GM23248 (cell line): ENCODE data around the gene TMEM43. TPM values are rescaled to one million over a fixed set of nuclear protein-coding genes. Genes with fewer than 3 reads are reported as not detected.

Experiments used
- DNase-seq: peaks from one replicate; pipeline ENCODE4 v3.0.0-alpha.2; 2015
- H2AFZ ChIP-seq: fragments of 200-600 bp; sonication (generic); 2 replicates; pipeline ENCODE4 v1.6.1; 2016; ENCODE audit warnings: antibody characterized with exemption
- H3F3A ChIP-seq: fragments of 200-600 bp; sonication (generic); 2 replicates; pipeline ENCODE4 v1.6.1; 2016; ENCODE audit warnings: mild to moderate bottlenecking, antibody characterized with exemption, mixed run types; ENCODE audit not compliant: insufficient read depth
- H3K27ac ChIP-seq: fragments of 200-600 bp; sonication (generic); 2 replicates; pipeline ENCODE4 v1.5.1; 2016; ENCODE audit warnings: mild to moderate bottlenecking
- H3K27me3 ChIP-seq: fragments of 200-600 bp; sonication (generic); replicated peaks from 2 replicates; pipeline ENCODE4 v1.6.1; 2016; ENCODE audit warnings: mild to moderate bottlenecking; ENCODE audit not compliant: insufficient read depth
- H3K36me3 ChIP-seq: fragments of 200-600 bp; sonication (generic); 2 replicates; pipeline ENCODE4 v1.6.1; 2016; ENCODE audit warnings: low read depth, mild to moderate bottlenecking
- H3K4me1 ChIP-seq: fragments of 200-600 bp; sonication (generic); 2 replicates; pipeline ENCODE4 v1.6.1; 2016; ENCODE audit warnings: mild to moderate bottlenecking; ENCODE audit not compliant: insufficient read depth
- H3K4me2 ChIP-seq: fragments of 200-600 bp; sonication (generic); one replicate; pipeline ENCODE4 v1.6.1; 2016; ENCODE audit warnings: mild to moderate bottlenecking; ENCODE audit not compliant: unreplicated experiment
- H3K4me3 ChIP-seq: fragments of 200-600 bp; sonication (generic); 2 replicates; pipeline ENCODE4 v1.5.1; 2016; ENCODE audit warnings: mild to moderate bottlenecking
- H3K79me2 ChIP-seq: fragments of 200-600 bp; sonication (generic); 2 replicates; pipeline ENCODE4 v1.6.1; 2016; ENCODE audit warnings: mild to moderate bottlenecking; ENCODE audit not compliant: insufficient read depth
- H3K9ac ChIP-seq: fragments of 200-600 bp; sonication (generic); 2 replicates; pipeline ENCODE4 v1.6.1; 2016; ENCODE audit warnings: mild to moderate bottlenecking
- H3K9me2 ChIP-seq: fragments of 200-600 bp; sonication (generic); 2 replicates; pipeline ENCODE4 v1.6.1; 2016; ENCODE audit warnings: mixed run types, mild to moderate bottlenecking, moderate library complexity; ENCODE audit not compliant: insufficient read depth
- H3K9me3 ChIP-seq: fragments of 200-600 bp; sonication (generic); one replicate; pipeline ENCODE4 v1.6.1; 2017; ENCODE audit warnings: low read depth
- H4K20me1 ChIP-seq: fragments of 200-600 bp; sonication (generic); 2 replicates; pipeline ENCODE4 v1.6.0; 2016; ENCODE audit not compliant: insufficient read depth
- EZH2 ChIP-seq: fragments of 200-600 bp; sonication (generic); IDR thresholded peaks from 2 replicates; pipeline ENCODE4 v1.6.1; 2018; ENCODE audit warnings: antibody characterized with exemption, mild to moderate bottlenecking; ENCODE audit not compliant: insufficient read depth, poor library complexity, severe bottlenecking
- EZH2phosphoT487 ChIP-seq: fragments of 200-600 bp; sonication (generic); IDR thresholded peaks from 2 replicates; pipeline ENCODE4 v1.6.1; 2018; ENCODE audit warnings: antibody characterized with exemption, moderate library complexity, mild to moderate bottlenecking, low read depth; ENCODE audit not compliant: insufficient read depth
- WGBS, 2 experiments: methylation state at CpG; one replicate each; pipeline ENCODE4 v1.1.6; 2015 to 2017; ENCODE audit warnings: low lambda C conversion rate in 2 of 2, low coverage in 1 of 2; ENCODE audit errors: missing lambda C conversion rate in 2 of 2; 5-methylcytosine and 5-hydroxymethylcytosine counted together
- in situ Hi-C: fragments of 300-500 bp; cut with MboI; formaldehyde crosslinking; loops from 2 replicates; pipeline ENCODE4 v1.15.0; 2020
- polyA plus RNA-seq: library from polyadenylated mRNA; unstranded; fragments of >200 nt; fragmentation: Nextera tagmentation; extraction: Ambion mirVana; gene quantifications from 2 replicates; pipeline ENCODE4 v1.2.1, GENCODE V29; 2016
- total RNA-seq: library from RNA; depleted of rRNA; stranded (reverse); fragments of >200 nt; shearing (Covaris generic); gene quantifications from 2 replicates; pipeline ENCODE4 v1.2.3, GENCODE V29; 2014

TMEM43 gene
- total and polyA plus RNA-seq, 2 experiments from 2014 or later = 145 to 203 TPM

DNA sequence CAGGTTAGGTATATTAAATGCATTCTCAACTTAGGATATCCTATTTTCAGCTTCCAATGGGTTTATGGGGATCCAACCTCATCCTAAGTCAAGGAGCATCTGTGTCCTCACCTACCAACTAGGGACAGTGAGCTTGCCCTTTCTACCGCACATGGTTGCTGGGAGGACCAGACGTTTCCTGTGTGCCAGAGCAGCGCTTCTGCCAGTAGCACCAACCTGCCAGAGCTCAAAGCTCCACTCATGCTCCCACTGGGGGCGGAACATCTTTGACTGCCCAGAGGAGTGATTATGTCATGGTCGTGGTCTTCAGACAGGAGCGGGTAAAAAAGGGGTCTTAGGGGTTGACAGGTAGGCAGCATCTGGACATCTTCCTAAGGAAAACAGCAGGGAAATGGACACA is 28.8 kb downstream of the TMEM43 start:
- 83 to 85% methylated on average over 6 of the region's 6 CpGs for WGBS, 2 experiments
- Histone ChIP-seq H3K9me2 (no peaks in the 10 kb centered on the region), H3F3A (peaks cover 4% of the 10 kb centered on the region; the same call in 1 of the 2 replicates), H3K4me2 (no peak overlapping the region), H3K27me3 (no peaks in the 10 kb centered on the region), H3K4me3 (no peak overlapping the region), H4K20me1 (no peaks in the 10 kb centered on the region), H3K4me1 (no peaks in the 10 kb centered on the region), H3K79me2 (peaks cover 51% of the 10 kb centered on the region), H3K27ac (no peak overlapping the region), H2AFZ (no peak overlapping the region), H3K9me3 (no peaks in the 10 kb centered on the region), H3K9ac (no peak overlapping the region), H3K36me3 (peaks cover 51% of the 10 kb centered on the region)
- TF ChIP-seq EZH2 (no peak), EZH2phosphoT487 (no peak)
- in situ Hi-C loops = no loop called here
- no peak for DNase-seq

DNA sequence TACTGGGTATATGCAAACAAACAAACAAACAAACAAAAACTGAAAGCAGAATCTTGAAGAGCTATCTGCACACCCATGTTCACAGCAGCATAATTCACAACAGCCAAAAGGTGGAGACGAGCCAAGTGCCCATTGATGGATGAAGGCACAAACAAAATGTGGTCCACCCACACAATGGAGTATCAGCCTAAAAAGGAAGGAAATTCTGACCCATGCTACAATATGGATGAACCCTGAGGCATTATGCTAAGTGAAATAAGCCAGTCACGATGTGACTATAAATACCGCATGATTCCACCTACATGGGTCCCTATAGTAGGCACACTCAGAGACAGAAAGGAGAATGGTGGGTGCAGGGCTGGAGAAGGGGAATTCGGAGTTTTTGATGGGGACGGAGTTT is 29.4 kb downstream of the TMEM43 start:
- Histone ChIP-seq H3K4me2 (no peak overlapping the region), H3K9ac (no peak overlapping the region), H3K27me3 (no peaks in the 10 kb centered on the region), H3K4me3 (no peak overlapping the region), H3K27ac (no peak overlapping the region), H4K20me1 (no peaks in the 10 kb centered on the region), H3K4me1 (no peaks in the 10 kb centered on the region), H3K9me2 (no peaks in the 10 kb centered on the region), H3K9me3 (no peaks in the 10 kb centered on the region), H3F3A (peaks cover 4% of the 10 kb centered on the region; the same call in 1 of the 2 replicates), H2AFZ (no peak overlapping the region), H3K79me2 (peaks cover 57% of the 10 kb centered on the region), H3K36me3 (peaks cover 57% of the 10 kb centered on the region)
- TF ChIP-seq EZH2phosphoT487 (no peak), EZH2 (no peak)
- WGBS, 2 experiments = 93 to 94% methylated on average over 5 of the region's 5 CpGs
- in situ Hi-C loops = no loop called here
- no peak for DNase-seq

DNA sequence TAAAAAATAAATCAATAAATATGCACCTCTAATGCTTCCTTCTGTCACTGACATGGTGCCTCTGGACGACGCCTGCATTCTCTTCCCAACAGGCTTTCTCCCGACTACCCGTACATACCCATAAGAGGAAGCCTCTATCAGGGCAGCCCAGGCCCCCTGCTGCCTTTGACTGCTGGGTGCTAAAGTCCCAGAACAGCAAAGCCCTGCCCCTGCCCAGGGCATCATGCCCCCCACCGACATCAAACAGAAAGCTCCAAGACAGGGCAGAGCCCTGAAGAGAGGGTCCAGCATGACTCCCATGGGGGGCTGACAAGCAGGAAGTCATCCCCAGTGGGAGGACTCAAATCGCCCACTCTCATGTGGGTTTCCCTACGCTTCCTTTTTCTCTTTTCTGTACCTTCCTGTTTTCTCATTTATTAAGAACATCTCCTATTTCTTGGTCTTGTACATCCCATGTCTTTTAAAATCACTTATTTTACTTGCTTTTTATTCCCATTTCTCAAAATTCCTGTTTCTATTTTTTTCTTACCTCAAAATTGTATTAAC is 30.1 kb downstream of the TMEM43 start:
- Histone ChIP-seq H3K79me2 (peaks cover 63% of the 10 kb centered on the region), H3F3A (peaks cover 4% of the 10 kb centered on the region; the same call in 1 of the 2 replicates), H3K36me3 (peaks cover 64% of the 10 kb centered on the region), H3K4me3 (no peak overlapping the region), H3K4me2 (no peak overlapping the region), H4K20me1 (no peaks in the 10 kb centered on the region), H3K27ac (no peak overlapping the region), H3K4me1 (no peaks in the 10 kb centered on the region), H2AFZ (no peak overlapping the region), H3K9me2 (no peaks in the 10 kb centered on the region), H3K27me3 (no peaks in the 10 kb centered on the region), H3K9me3 (no peaks in the 10 kb centered on the region), H3K9ac (no peak overlapping the region)
- 87 to 91% methylated on average over 7 of the region's 7 CpGs for WGBS, 2 experiments
- in situ Hi-C loops = no loop called here
- DNase-seq = no peak
- no peak for TF ChIP-seq EZH2
- TF ChIP-seq EZH2phosphoT487 = no peak

DNA sequence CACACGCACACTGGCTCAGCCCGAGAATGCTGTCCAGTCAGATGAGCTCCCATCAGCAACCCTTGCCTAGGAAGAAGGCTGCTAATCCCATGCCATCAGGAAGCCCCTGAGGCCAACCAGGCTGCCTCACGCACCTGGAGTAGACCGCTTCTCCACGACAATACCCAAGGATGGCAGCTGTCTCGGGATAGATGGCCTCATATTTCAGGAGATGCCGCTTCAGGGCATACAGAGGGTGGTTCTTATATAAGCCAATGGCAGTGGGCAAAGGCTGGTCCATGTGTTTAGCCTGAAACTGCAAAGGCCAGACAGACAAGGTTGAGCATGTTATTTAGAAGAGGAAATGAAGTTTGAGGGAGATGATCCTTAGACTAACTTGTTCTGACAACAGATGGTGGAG is 31.3 kb downstream of the TMEM43 start:
- TF ChIP-seq EZH2 (no peak), EZH2phosphoT487 (no peak)
- WGBS, 2 experiments = 94 to 96% methylated on average over 7 of the region's 7 CpGs
- Histone ChIP-seq H3K4me2 (no peak overlapping the region), H4K20me1 (no peaks in the 10 kb centered on the region), H3K9me2 (no peaks in the 10 kb centered on the region), H3F3A (peaks cover 4% of the 10 kb centered on the region; the same call in 1 of the 2 replicates), H3K4me3 (no peak overlapping the region), H3K9me3 (no peaks in the 10 kb centered on the region), H3K4me1 (no peaks in the 10 kb centered on the region), H3K79me2 (peaks cover 70% of the 10 kb centered on the region), H3K27me3 (no peaks in the 10 kb centered on the region), H3K27ac (no peak overlapping the region), H2AFZ (no peak overlapping the region), H3K9ac (no peak overlapping the region), H3K36me3 (peaks cover 76% of the 10 kb centered on the region)
- DNase-seq = no peak
- in situ Hi-C loops = no loop called here
